Ascending aorta (tissue), 2 donors: ENCODE measurements around the gene FRY. TPM values are rescaled to one million over a fixed set of nuclear protein-coding genes. Genes with fewer than 3 reads are reported as not detected.

Experiments used
- DNase-seq, 2 donors: peaks; one replicate each; pipeline ENCODE4 v3.0.0-alpha.2; 2019; ENCODE audit warnings: low spot score in 2 of 2
- H3K27ac ChIP-seq, 2 donors: fragments of 200-600 bp; sonication (generic); one replicate each; pipeline ENCODE4 v1.5.1; 2016 to 2017; ENCODE audit warnings: mild to moderate bottlenecking in 1 of 2
- H3K27me3 ChIP-seq: fragments of 200-600 bp; sonication (generic); one replicate; pipeline ENCODE4 v1.5.1; 2017
- H3K36me3 ChIP-seq, 2 donors: fragments of 200-600 bp; sonication (generic); one replicate each; pipeline ENCODE4 v1.5.1; 2016
- H3K4me1 ChIP-seq, 2 donors: fragments of 200-600 bp; sonication (generic); one replicate each; pipeline ENCODE4 v1.5.1; 2016 to 2017; ENCODE audit warnings: mild to moderate bottlenecking in 1 of 2
- H3K4me3 ChIP-seq, 2 donors: fragments of 200-600 bp; sonication (generic); one replicate each; pipeline ENCODE4 v1.5.1; 2016 to 2017; ENCODE audit warnings: mild to moderate bottlenecking in 1 of 2
- H3K9me3 ChIP-seq, 2 donors: fragments of 200-600 bp; sonication (generic); one replicate each; pipeline ENCODE4 v1.5.1; 2016
- CTCF ChIP-seq, 3 experiments: fragments of 200-600 bp in 2 of 3; fragments of 450-650 bp in 1 of 3; sonication (generic) in 2 of 3; IDR thresholded peaks; one replicate each; pipeline ENCODE4 v1.5.1; 2016 to 2019; ENCODE audit warnings: antibody characterized with exemption in 3 of 3, mild to moderate bottlenecking in 1 of 3, moderate library complexity in 1 of 3
- intact Hi-C: fragments of 100-400 bp; cut with DNase I; formaldehyde crosslinking; loops from one replicate; pipeline ENCODE4 v1.15.1; 2023
- total RNA-seq: library from RNA; depleted of rRNA; stranded (reverse); fragments of >200 nt; gene quantifications from one replicate; pipeline ENCODE4 v1.1.0, GENCODE V29; 2016

The FRY gene
- total RNA-seq, 1 donor from 2014 or later: 115 TPM

DNA sequence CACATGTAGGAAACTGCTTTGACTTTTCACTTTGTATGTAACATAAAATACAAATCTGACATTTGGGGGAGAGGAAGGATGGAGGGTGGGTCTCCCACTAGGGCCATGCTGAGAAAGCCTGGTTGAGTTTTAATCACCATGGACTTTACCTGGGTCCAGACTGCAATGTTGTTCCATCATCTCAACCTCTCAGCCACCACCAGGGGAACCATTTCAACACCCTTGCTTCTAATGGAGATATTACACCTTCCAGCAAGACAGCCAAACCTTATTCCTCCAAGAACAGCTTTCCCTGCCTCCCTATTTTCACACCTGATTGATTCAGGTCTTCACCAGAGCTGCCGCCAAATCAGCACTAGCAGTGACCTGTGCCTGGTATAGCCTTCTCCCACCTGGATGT is 227.5 kb downstream of the FRY start:
- Histone ChIP-seq H3K27me3 (no peaks in the 10 kb centered on the region), H3K4me1 (peaks cover 0 to 17% of the 10 kb centered on the region in 2 donors), H3K4me3 (no peak overlapping the region), H3K27ac (peak overlapping the region; percentile 61 to 69), H3K9me3 (no peaks in the 10 kb centered on the region), H3K36me3 (peaks cover 7 to 21% of the 10 kb centered on the region in 2 donors)
- no peak for DNase-seq
- intact Hi-C loops: no loop called here
- peak in 1 of 3 experiments; percentile 11 for TF ChIP-seq CTCF (IDR thresholded peaks at IDR 0.05)

DNA sequence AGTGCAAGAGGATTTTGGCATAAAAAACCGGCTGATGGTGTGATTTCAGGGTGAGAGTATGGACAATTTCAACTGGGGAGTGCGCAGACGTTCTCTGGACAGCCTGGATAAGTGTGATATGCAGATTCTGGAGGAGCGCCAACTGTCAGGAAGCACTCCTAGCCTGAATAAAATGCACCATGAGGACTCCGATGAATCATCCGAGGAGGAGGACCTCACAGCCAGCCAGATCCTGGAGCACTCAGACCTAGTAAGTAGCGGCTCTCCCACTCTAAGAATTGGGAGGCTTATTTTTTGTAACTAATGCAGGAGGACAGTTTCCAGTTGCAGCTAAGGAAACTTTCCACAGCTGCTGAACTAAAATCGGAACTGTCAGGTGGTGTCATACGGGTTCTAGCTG is 230.0 kb downstream of the FRY start:
- peaks cover 22 to 44% of the 10 kb centered on the region in 2 donors for H3K36me3 ChIP-seq
- no peak overlapping the region for H3K4me3 ChIP-seq
- H3K4me1 ChIP-seq: peaks cover 4 to 23% of the 10 kb centered on the region in 2 donors
- no peaks in the 10 kb centered on the region for H3K27me3 ChIP-seq
- no peaks in the 10 kb centered on the region for H3K9me3 ChIP-seq
- TF ChIP-seq CTCF (IDR thresholded peaks at IDR 0.05): no peak
- intact Hi-C loops: loop anchor here (2.0 kb wide), 1 partner anchor 23 kb away; no protein-coding TSS in a partner anchor
- DNase-seq: peak; percentile 43 to 88
- peak overlapping the region; percentile 61 to 69 for H3K27ac ChIP-seq

GRCh38 chr13:32262165-32262564 is 230.6 kb downstream of the FRY start:
- DNase-seq: no peak
- no peak for TF ChIP-seq CTCF (IDR thresholded peaks at IDR 0.05)
- Histone ChIP-seq H3K4me1 (peaks cover 4 to 23% of the 10 kb centered on the region in 2 donors), H3K4me3 (no peak overlapping the region), H3K36me3 (peaks cover 28 to 50% of the 10 kb centered on the region in 2 donors), H3K9me3 (no peaks in the 10 kb centered on the region), H3K27ac (peak overlapping the region; percentile 61 to 69), H3K27me3 (no peaks in the 10 kb centered on the region)
- intact Hi-C loops: no loop called here

DNA sequence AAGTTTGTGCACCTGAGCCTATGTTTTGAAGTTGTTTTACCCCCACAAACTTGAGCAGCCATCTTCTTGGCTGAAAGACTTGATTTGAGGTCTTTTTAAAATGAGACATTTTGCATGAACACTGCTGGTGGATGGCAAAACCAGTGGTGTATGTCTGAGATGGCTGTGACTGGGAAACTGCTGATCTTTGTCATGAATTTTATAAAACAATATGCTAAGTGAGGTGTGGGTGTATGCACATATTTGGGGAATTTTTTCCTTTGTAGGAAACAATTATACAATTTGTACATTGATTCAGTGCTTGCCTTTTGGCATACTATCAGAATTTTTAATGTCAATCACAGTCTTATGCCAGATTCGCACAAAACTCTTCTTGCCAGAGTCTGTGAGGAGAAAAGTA is 231.0 kb downstream of the FRY start:
- intact Hi-C loops: no loop called here
- DNase-seq: no peak
- Histone ChIP-seq H3K27me3 (no peaks in the 10 kb centered on the region), H3K27ac (peak overlapping the region; percentile 61 to 69), H3K4me1 (peaks cover 4 to 23% of the 10 kb centered on the region in 2 donors), H3K4me3 (no peak overlapping the region), H3K36me3 (peaks cover 32 to 54% of the 10 kb centered on the region in 2 donors), H3K9me3 (no peaks in the 10 kb centered on the region)
- no peak for TF ChIP-seq CTCF (IDR thresholded peaks at IDR 0.05)

GRCh38 chr13:32264407-32264806 is 232.8 kb downstream of the FRY start:
- intact Hi-C loops: no loop called here

More at GRCh38 chr13:32264407-32264806, 232.8 kb downstream of the FRY start:
- DNase-seq: no peak
- Histone ChIP-seq H3K27ac (peak overlapping the region in 1 of 2 donors; percentile 62), H3K27me3 (no peaks in the 10 kb centered on the region), H3K9me3 (no peaks in the 10 kb centered on the region), H3K36me3 (peaks cover 47 to 70% of the 10 kb centered on the region in 2 donors), H3K4me3 (no peak overlapping the region), H3K4me1 (peaks cover 4 to 23% of the 10 kb centered on the region in 2 donors)
- TF ChIP-seq CTCF (IDR thresholded peaks at IDR 0.05): no peak
